ENCODE results near the gene SPOCK3. TPM values are rescaled to one million over a fixed set of nuclear protein-coding genes. Genes with fewer than 3 reads are reported as not detected.

The SPOCK3 gene
- total RNA-seq, 6 experiments from 2014 or later: 0.27 to 0.95 (median 0.56) TPM; not detected in 3

GRCh38 chr4:167049257-167049656, 185.0 kb downstream of the SPOCK3 start:
- H3K36me3 ChIP-seq: no peaks in the 10 kb centered on the region
- peak overlapping the region in 2 of 3 donors; percentile 22 to 62 for H3K27ac ChIP-seq
- H3K4me3 ChIP-seq: no peak overlapping the region
- no peak for TF ChIP-seq POLR2A (IDR thresholded peaks at IDR 0.05)
- no peak for TF ChIP-seq CTCF (IDR thresholded peaks at IDR 0.05)
- WGBS (ENCODE audit: insufficient coverage, low coverage, low lambda C conversion rate, missing lambda C conversion rate): 28% methylated on average over 3 of the region's 3 CpGs
- no peak for DNase-seq
- ATAC-seq: peak; percentile 89 to 99 (median 96)
- no peaks in the 10 kb centered on the region for H3K9me3 ChIP-seq
- intact Hi-C loops (cut with DNase I): no loop called here
- H3K27me3 ChIP-seq: no peaks in the 10 kb centered on the region
- peaks cover 0 to 10% (median 0%) of the 10 kb centered on the region in 4 donors for H3K4me1 ChIP-seq

- Histone ChIP-seq H3K4me1 (no peaks in the 10 kb centered on the region), H3K27ac (no peak overlapping the region), H3K27me3 (no peaks in the 10 kb centered on the region), H3K4me3 (no peak overlapping the region), H3K36me3 (no peaks in the 10 kb centered on the region), H3K9me3 (no peaks in the 10 kb centered on the region)
- TF ChIP-seq CTCF (IDR thresholded peaks at IDR 0.05) (no peak), POLR2A (IDR thresholded peaks at IDR 0.05) (no peak)
- intact Hi-C loops (cut with DNase I): no loop called here
- 53% methylated on average over 1 of the region's 1 CpG for WGBS (ENCODE audit: insufficient coverage, low coverage, low lambda C conversion rate, missing lambda C conversion rate)
- ATAC-seq (no peak), DNase-seq (no peak)
Measured at GRCh38 chr4:167041524-167041923, 192.8 kb downstream of the SPOCK3 start.

GRCh38 chr4:167035390-167035789, 198.9 kb downstream of the SPOCK3 start:
- Histone ChIP-seq H3K9me3 (no peaks in the 10 kb centered on the region), H3K27me3 (no peaks in the 10 kb centered on the region), H3K27ac (peak overlapping the region in 2 of 3 donors; percentile 6 to 61), H3K4me3 (no peak overlapping the region), H3K36me3 (no peaks in the 10 kb centered on the region), H3K4me1 (peaks cover 0 to 31% (median 2%) of the 10 kb centered on the region in 4 donors)
- 71% methylated on average over 3 of the region's 3 CpGs for WGBS (ENCODE audit: insufficient coverage, low coverage, low lambda C conversion rate, missing lambda C conversion rate)
- no peak for TF ChIP-seq POLR2A (IDR thresholded peaks at IDR 0.05)
- no peak for TF ChIP-seq CTCF (IDR thresholded peaks at IDR 0.05)
- DNase-seq: no peak
- peak; percentile 19 to 71 (median 48) for ATAC-seq
- intact Hi-C loops (cut with DNase I): no loop called here

- no peak for DNase-seq
- 23% methylated on average over 2 of the region's 2 CpGs for WGBS (ENCODE audit: insufficient coverage, low coverage, low lambda C conversion rate, missing lambda C conversion rate)
Measured at GRCh38 chr4:167034983-167035382, 199.3 kb downstream of the SPOCK3 start.

More at GRCh38 chr4:167034983-167035382, 199.3 kb downstream of the SPOCK3 start:
- TF ChIP-seq POLR2A (IDR thresholded peaks at IDR 0.05) (no peak), CTCF (IDR thresholded peaks at IDR 0.05) (no peak)
- intact Hi-C loops (cut with DNase I): no loop called here
- peak; percentile 81 to 94 (median 87) for ATAC-seq
- Histone ChIP-seq H3K27ac (peak overlapping the region in 2 of 3 donors; percentile 60 to 61), H3K9me3 (no peaks in the 10 kb centered on the region), H3K4me1 (peaks cover 0 to 31% (median 2%) of the 10 kb centered on the region in 4 donors), H3K4me3 (no peak overlapping the region), H3K27me3 (no peaks in the 10 kb centered on the region), H3K36me3 (no peaks in the 10 kb centered on the region)

All from right lobe of liver (tissue), 6 donors.